ENCODE measurements around the gene THUMPD2.
A peak's percentile ranks its signal among the peaks of the same experiment; 100 is the strongest.

Gene THUMPD2

DNA sequence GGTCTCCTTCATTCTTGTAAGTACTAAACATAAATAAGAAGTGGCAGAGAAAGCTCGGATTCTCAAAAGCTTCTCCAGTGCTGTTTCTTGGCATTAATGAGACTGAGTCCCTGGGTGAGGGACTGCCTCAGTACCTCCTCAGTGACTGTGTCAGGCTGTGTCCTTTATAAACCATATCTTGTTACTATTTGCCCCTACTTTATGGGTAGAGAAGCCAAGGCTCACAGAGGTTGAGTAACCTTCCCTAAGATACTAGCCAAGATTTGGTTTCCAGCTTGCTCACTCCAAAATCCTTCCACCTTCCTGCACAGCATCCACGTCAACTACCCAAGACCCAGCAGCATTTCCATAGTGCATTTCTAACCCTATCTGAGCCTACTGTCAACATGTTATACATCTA, 55.6 kb downstream of the THUMPD2 start:
- Mint-ChIP-seq H3K9me3 (no peaks in the 10 kb centered on the region), H3K27ac (peak overlapping the region; percentile 75 to 93 (median 78)), H3K4me1 (peaks cover 19% of the 10 kb centered on the region), H3K27me3 (ENCODE audit: low read depth) (no peaks in the 10 kb centered on the region), H3K36me3 (ENCODE audit: low read depth) (peaks cover under 1% of the 10 kb centered on the region), H3K4me3 (no peak overlapping the region)
- TF ChIP-seq, protein P1, sequence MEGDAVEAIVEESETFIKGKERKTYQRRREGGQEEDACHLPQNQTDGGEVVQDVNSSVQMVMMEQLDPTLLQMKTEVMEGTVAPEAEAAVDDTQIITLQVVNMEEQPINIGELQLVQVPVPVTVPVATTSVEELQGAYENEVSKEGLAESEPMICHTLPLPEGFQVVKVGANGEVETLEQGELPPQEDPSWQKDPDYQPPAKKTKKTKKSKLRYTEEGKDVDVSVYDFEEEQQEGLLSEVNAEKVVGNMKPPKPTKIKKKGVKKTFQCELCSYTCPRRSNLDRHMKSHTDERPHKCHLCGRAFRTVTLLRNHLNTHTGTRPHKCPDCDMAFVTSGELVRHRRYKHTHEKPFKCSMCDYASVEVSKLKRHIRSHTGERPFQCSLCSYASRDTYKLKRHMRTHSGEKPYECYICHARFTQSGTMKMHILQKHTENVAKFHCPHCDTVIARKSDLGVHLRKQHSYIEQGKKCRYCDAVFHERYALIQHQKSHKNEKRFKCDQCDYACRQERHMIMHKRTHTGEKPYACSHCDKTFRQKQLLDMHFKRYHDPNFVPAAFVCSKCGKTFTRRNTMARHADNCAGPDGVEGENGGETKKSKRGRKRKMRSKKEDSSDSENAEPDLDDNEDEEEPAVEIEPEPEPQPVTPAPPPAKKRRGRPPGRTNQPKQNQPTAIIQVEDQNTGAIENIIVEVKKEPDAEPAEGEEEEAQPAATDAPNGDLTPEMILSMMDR (IDR thresholded peaks at IDR 0.05; ENCODE audit: unreplicated experiment in 3 of 3) = no peak

DNA sequence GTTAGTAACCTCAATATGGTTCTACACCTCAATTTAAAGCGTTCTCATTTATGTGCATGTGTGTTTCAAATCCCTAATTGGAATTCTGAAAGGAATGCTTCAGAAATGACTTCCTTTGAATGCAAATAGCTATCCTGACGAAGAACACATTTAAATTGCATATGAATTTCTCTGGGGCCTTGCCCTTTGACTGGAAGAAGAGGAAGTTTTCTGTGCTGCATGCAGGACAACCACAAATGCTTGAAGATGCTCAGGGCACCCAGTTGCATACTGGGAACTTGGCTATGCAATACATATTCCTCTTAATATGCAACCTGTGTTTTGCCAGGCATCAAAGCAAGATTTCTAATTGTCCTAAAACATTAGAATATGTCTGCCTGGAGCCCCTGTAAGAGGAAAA, 58.1 kb downstream of the THUMPD2 start:
- H3K4me1 Mint-ChIP-seq = peaks cover 19% of the 10 kb centered on the region
- H3K27me3 Mint-ChIP-seq (ENCODE audit: low read depth) = no peaks in the 10 kb centered on the region
- H3K4me3 Mint-ChIP-seq = no peak overlapping the region
- H3K36me3 Mint-ChIP-seq (ENCODE audit: low read depth) = no peaks in the 10 kb centered on the region
- TF ChIP-seq, protein P1 (IDR thresholded peaks at IDR 0.05; ENCODE audit: unreplicated experiment in 3 of 3) = no peak
- H3K27ac Mint-ChIP-seq = peak overlapping the region in 2 of 3 experiments; percentile 68 to 80
- no peaks in the 10 kb centered on the region for H3K9me3 Mint-ChIP-seq

DNA sequence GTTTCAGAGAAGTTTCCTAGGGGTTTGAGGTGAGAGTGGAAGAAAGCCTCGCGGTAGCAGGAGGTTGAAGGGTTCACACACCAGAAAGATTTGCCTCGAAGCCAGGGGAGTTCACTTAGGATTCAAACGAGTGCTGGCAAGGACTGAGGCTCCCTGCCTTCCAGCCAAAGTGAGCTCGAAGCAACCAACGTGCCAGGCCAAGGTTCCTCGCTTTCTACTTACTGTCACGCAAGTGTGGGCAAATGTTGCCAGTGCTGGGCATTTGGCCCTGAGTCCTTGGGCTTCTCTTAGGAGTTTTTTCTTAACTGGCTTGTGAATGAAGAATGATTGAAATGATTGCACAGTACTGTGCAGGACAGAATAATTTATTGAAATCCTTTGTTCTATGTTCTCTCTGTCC, 59.7 kb downstream of the THUMPD2 start:
- TF ChIP-seq, protein P1 (IDR thresholded peaks at IDR 0.05; ENCODE audit: unreplicated experiment in 3 of 3) = no peak
- Mint-ChIP-seq H3K27me3 (ENCODE audit: low read depth) (no peaks in the 10 kb centered on the region), H3K27ac (peak overlapping the region in 2 of 3 experiments; percentile 43 to 44), H3K36me3 (ENCODE audit: low read depth) (no peaks in the 10 kb centered on the region), H3K9me3 (no peaks in the 10 kb centered on the region), H3K4me3 (no peak overlapping the region), H3K4me1 (peaks cover 10% of the 10 kb centered on the region)

DNA sequence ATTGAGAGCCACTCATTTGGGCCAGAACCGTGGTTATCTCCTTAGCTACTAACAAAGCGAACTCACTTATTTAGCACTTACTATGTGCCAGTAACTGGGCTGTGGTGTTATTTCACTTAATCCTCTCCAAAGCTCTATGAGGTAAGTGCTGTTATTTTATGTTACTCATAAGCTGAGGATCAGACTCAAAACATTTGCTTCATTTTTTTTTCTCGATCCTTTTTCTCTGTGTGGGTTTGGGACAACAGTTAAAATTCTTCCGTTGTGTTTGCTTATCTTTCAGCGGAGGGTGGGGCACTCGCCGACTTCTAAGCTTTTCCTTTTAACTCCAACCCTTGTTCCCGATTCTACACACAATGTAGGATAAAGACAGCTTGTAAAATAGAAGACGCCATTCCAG, 60.6 kb downstream of the THUMPD2 start:
- TF ChIP-seq, protein P1 (IDR thresholded peaks at IDR 0.05; ENCODE audit: unreplicated experiment in 3 of 3) = no peak
- Mint-ChIP-seq H3K4me1 (peaks cover 6% of the 10 kb centered on the region), H3K27ac (peak overlapping the region in 1 of 3 experiments; percentile 44), H3K4me3 (no peak overlapping the region), H3K27me3 (ENCODE audit: low read depth) (no peaks in the 10 kb centered on the region), H3K9me3 (no peaks in the 10 kb centered on the region), H3K36me3 (ENCODE audit: low read depth) (no peaks in the 10 kb centered on the region)

DNA sequence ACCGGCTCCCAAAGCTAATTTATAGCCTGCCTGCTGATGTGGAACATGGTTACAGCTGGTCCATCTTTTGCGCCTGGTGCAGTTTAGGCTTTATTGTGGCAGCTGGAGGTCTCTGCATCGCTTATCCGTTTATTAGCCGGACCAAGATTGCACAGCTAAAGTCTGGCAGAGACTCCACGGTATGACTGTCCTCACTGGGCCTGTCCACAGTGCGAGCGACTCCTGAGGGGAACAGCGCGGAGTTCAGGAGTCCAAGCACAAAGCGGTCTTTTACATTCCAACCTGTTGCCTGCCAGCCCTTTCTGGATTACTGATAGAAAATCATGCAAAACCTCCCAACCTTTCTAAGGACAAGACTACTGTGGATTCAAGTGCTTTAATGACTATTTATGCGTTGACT, 62.0 kb downstream of the THUMPD2 start:
- no peaks in the 10 kb centered on the region for H3K9me3 Mint-ChIP-seq

DNA sequence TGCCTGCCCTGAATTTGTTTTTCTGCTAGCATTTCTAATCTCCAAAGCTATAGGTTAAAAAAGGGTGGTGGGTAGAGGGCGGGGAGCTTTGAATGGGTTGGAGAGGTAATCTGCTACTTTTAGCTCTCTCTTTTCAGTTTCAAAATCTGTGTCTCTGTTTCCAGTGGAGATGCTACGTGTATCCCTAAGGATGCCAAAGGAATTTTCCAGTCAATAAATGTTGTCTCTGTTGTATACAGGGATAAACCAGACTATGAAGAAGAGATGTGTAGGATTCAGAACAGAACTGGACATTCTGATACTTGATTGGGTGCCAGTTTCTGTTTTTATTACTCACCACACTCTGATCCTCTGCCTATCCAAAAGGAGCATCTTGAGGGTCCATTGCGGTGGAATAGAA, 63.2 kb downstream of the THUMPD2 start:
- Mint-ChIP-seq H3K9me3 (no peaks in the 10 kb centered on the region), H3K4me3 (no peak overlapping the region), H3K27ac (no peak overlapping the region), H3K27me3 (ENCODE audit: low read depth) (no peaks in the 10 kb centered on the region), H3K36me3 (ENCODE audit: low read depth) (peaks cover 8% of the 10 kb centered on the region), H3K4me1 (peaks cover 4% of the 10 kb centered on the region)
- TF ChIP-seq, protein P1 (IDR thresholded peaks at IDR 0.05; ENCODE audit: unreplicated experiment in 3 of 3) = no peak

More for the DNA sequence above, 62.0 kb downstream of the THUMPD2 start:
- H3K27me3 Mint-ChIP-seq (ENCODE audit: low read depth) = no peaks in the 10 kb centered on the region
- H3K36me3 Mint-ChIP-seq (ENCODE audit: low read depth) = peaks cover 7% of the 10 kb centered on the region
- H3K4me3 Mint-ChIP-seq = no peak overlapping the region
- H3K4me1 Mint-ChIP-seq = peaks cover 4% of the 10 kb centered on the region
- TF ChIP-seq, protein P1 (IDR thresholded peaks at IDR 0.05; ENCODE audit: unreplicated experiment in 3 of 3) = no peak
- H3K27ac Mint-ChIP-seq = peak overlapping the region in 2 of 3 experiments; percentile 4 to 61

Measured in nephron (organoid).